K562 (cell line): ENCODE data around the gene EMC9. TPM values are rescaled to one million over a fixed set of nuclear protein-coding genes. Genes with fewer than 3 reads are reported as not detected.

Experiments used
- NCOA4 ChIP-seq: fragments of 450-650 bp; IDR thresholded peaks from 2 replicates; pipeline ENCODE4 v1.6.1; 2018; ENCODE audit warnings: mild to moderate bottlenecking; ENCODE audit not compliant: partially characterized antibody
- NONO ChIP-seq, 2 experiments: fragments of 200-400 bp in 1 of 2; fragments of 450-650 bp in 1 of 2; formaldehyde crosslinking in 1 of 2; IDR thresholded peaks; 2 replicates each; pipeline ENCODE4 v1.6.1; 2017; ENCODE audit warnings: low read depth in 2 of 2, mild to moderate bottlenecking in 2 of 2, moderate library complexity in 2 of 2, low read length in 1 of 2
- RAD21 ChIP-seq, 2 experiments: fragments of 250-450 bp in 1 of 2; fragments of 450-650 bp in 1 of 2; sonication (Bioruptor Pico) in 1 of 2; formaldehyde crosslinking in 1 of 2; IDR thresholded peaks in 1 of 2; conservative IDR thresholded peaks in 1 of 2; 2 replicates each; pipeline versions ENCODE4 v1.4.0 to v1.8.0; 2020 to 2022; ENCODE audit warnings: mild to moderate bottlenecking in 2 of 2, moderate library complexity in 1 of 2
- STAT5A ChIP-seq: IDR thresholded peaks from 2 replicates; pipeline ENCODE4 v1.6.1; 2012; ENCODE audit warnings: low read length, inconsistent platforms, borderline replicate concordance
- VEZF1 ChIP-seq: fragments of 200-800 bp; sonication (Bioruptor generic); IDR thresholded peaks from 2 replicates; pipeline ENCODE4 v1.6.1; 2017; ENCODE audit warnings: missing genetic modification characterization, missing compliant biosample characterization
- ZHX1 ChIP-seq: fragments of 150-350 bp; conservative IDR thresholded peaks from 2 replicates; pipeline ENCODE4 v1.6.1; 2014; ENCODE audit warnings: low read length
- ZNF282 ChIP-seq: sonication (generic); formaldehyde crosslinking; IDR thresholded peaks from 2 replicates; pipeline ENCODE4 v1.8.1; 2023; ENCODE audit warnings: missing genetic modification reagents
- polyA plus RNA-seq, 8 experiments: library from polyadenylated mRNA; depleted of rRNA in 4 of 8; stranded (reverse) in 5 of 8; unstranded in 3 of 8; fragments of >200 nt; fragmentation: Nextera tagmentation in 2 of 8; fragmentation: Illumina TruSeq in 1 of 8; extraction: Ambion mirVana in 2 of 8; extraction: Trizol in 1 of 8; gene quantifications; 2 replicates each; pipeline versions ENCODE4 v1.2.1 to v1.2.3, GENCODE V29; 2011 to 2014; ENCODE audit warnings: inconsistent platforms in 1 of 8, missing spikeins in 1 of 8
- total RNA-seq, 7 experiments: library from RNA; depleted of rRNA in 6 of 7; stranded (reverse); fragments of >200 nt in 6 of 7; fragmentation: Illumina TruSeq in 2 of 7; extraction: Trizol in 2 of 7; gene quantifications; 2 replicates each; pipeline versions ENCODE4 v1.2.1 to v1.2.3, GENCODE V29; 2011 to 2021; ENCODE audit warnings: low replicate concordance in 1 of 7

Gene EMC9
- total and polyA plus RNA-seq, 9 of the 15 experiments (the other 6 are each of a cell fraction or from before 2014, with no cell fraction given): 3.1 to 13.2 (median 7.8) TPM

GRCh38 chr14:24185026-24185425 is 43.6 kb upstream of the EMC9 start (continued):
- no peak for TF ChIP-seq ZHX1
- no peak for TF ChIP-seq ZNF282 (CRISPR knock-in tag)
- TF ChIP-seq RAD21 (CRISPR knock-in tag; conservative IDR thresholded peaks at IDR 0.05 in 1 of 2, IDR thresholded peaks at IDR 0.05 in 1 of 2): no peak
- TF ChIP-seq NONO (IDR thresholded peaks at IDR 0.05; ENCODE audit: low read depth in 2 of 2, low read length in 1 of 2): no peak
- no peak for TF ChIP-seq STAT5A
- TF ChIP-seq NCOA4: no peak
- no peak for TF ChIP-seq VEZF1
